NCI-H2107 treated with DMSO at 0.1 percent for 48 hours (cell line): ENCODE data around the gene HIRA.
"Not testable (repeated sequence)": the region's sequence is repeated elsewhere in the genome, so short reads cannot be mapped to it uniquely, and the experiment has no call there.

ENCODE experiments used
- DNase-seq: peaks from one replicate; lab custom pipeline; 2025; ENCODE audit not compliant: unreplicated experiment; lab: John Stamatoyannopoulos, UW

The HIRA gene

DNA sequence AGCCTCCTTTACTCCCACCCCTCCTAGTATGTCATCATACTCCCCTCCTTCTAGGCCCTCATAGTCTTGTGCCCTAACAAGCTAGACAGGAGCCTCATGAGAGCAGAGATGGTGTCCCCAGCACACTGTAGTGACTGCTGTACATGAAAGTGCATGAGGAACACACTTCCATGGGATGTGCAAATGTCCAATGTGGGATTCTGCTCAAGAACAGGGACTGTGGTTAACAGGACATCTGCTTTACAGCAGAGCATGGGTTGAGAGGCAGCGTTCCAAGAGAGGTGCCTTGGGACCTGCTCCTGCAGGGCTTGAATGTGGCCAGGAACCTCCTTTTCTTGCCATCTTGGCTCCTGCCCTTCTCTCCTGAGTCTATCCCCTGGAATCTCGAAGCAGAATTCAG lies 45.3 kb downstream of the HIRA start:
- DNase-seq: no peak

- DNase-seq: no peak
Observed at GRCh38 chr22:19385221-19385906, 46.2 kb downstream of the HIRA start.

GRCh38 chr22:19383292-19383691 lies 48.2 kb downstream of the HIRA start:
- no peak for DNase-seq

- DNase-seq: no peak
Observed at GRCh38 chr22:19382240-19382639, 49.3 kb downstream of the HIRA start.

- no peak for DNase-seq
Observed at GRCh38 chr22:19378344-19378674, 53.2 kb downstream of the HIRA start.

DNA sequence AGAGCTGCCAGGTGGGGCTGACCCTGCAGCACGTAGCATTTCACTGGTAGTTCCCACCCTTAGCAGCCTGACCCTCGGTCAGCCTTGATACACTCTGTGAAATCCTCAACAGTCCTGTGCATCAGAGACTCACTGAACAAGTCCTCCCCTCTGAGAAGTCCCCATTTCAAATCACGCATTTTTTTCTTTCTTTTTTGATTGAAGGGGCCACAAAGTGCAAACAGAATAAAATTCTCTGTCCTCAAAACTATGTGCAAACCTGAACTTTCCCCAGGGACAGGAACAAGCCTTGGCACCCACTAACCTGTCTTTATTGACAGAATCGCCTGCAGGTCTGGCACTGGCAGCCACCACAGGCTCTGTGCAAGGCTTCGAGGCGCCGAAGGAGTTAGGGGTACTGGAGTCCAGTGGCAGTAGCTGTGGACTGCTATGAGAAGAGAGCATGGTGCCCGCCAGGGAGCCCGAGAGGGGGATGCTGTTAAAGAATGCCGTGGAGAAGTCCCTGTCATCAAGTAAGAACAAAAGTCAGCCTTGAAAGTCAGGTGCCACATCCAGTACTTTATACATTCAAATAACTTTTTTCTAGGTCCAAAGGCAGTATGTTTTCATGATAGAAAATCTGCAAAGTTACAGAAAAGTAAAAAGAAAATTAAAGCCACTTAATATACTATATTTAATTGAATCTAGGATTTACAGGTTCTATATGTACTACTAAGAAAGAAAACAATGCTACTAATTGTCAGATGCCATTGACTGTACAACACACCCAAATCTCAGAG lies 53.8 kb downstream of the HIRA start:
- no peak for DNase-seq

DNA sequence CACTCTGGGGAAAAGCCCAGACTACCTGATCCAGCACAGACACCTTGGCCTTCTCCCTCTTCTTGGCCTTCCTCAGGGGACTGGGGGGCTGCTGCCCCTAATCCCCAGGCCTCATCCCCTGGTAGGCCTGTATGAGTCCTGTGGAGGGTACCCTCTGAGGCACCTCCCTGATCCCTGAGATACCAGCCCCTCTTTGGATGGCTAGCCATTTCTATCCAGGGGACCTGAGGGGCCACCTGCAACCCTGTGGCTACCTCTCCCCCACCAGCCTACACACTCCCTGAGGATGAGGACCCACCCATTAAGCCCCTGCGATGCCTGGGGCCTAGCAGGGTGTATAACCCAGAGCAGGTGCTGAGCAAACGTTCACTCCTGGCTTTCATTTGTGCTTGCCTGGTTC lies 54.6 kb downstream of the HIRA start:
- no peak for DNase-seq

DNA sequence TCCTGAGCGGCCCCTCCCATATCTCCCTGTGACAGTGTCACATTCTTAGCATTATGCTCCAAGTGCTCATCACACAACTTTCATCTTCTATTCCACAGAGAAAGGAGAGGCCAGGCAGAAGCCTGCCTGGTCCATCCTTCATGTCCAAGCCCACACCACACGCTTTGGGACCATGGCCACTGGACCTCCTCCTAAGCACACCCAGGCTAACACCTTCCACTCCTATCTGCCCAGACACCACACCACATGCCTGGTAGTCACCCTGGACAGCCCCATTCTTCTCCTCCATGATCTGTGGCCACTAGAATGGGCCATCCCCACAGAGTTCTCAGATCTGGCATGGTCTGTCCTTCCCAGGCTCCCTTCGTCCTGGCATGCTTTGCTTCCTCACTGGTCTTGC lies 55.3 kb downstream of the HIRA start:
- DNase-seq: no peak

GRCh38 chr22:19375435-19375834 lies 56.1 kb downstream of the HIRA start:
- no peak for DNase-seq

GRCh38 chr22:19374410-19374809 lies 57.1 kb downstream of the HIRA start:
- no peak for DNase-seq

- DNase-seq: no peak
Observed at GRCh38 chr22:19373450-19373849, 58.1 kb downstream of the HIRA start.

- no peak for DNase-seq
Observed at GRCh38 chr22:19371893-19372292, 59.6 kb downstream of the HIRA start.

DNA sequence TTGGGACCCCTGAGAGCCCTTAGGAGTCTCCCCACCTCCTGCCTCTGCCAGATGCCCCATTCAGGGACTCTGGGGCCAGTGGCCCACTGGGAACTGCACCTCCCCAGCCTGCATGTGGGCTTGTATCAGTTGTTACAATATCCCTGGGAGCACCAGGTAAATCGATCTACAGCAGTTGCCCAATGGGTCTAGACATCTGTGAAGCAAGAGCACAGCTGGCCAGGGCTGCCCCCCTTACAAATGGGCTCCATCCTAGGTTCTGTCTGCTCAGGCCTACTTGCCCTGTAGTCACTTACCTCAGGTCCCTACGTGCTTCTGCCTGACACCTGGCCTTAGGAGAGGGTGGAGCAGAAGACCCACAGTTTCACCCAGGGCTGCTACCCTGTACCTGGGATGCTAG lies 62.7 kb downstream of the HIRA start:
- no peak for DNase-seq

- DNase-seq: no peak
Observed at GRCh38 chr22:19367763-19368367, 63.7 kb downstream of the HIRA start.

- not testable (repeated sequence) for DNase-seq
Observed at GRCh38 chr22:19363541-19363940, 68.0 kb downstream of the HIRA start.

GRCh38 chr22:19361501-19362103 lies 69.9 kb downstream of the HIRA start:
- no peak for DNase-seq

- DNase-seq: no peak
Observed at GRCh38 chr22:19360862-19361261, 70.7 kb downstream of the HIRA start.

- DNase-seq: no peak
Observed at GRCh38 chr22:19360300-19360792, 71.2 kb downstream of the HIRA start.

- DNase-seq: no peak
Observed at GRCh38 chr22:19359554-19360299, 71.8 kb downstream of the HIRA start.

DNA sequence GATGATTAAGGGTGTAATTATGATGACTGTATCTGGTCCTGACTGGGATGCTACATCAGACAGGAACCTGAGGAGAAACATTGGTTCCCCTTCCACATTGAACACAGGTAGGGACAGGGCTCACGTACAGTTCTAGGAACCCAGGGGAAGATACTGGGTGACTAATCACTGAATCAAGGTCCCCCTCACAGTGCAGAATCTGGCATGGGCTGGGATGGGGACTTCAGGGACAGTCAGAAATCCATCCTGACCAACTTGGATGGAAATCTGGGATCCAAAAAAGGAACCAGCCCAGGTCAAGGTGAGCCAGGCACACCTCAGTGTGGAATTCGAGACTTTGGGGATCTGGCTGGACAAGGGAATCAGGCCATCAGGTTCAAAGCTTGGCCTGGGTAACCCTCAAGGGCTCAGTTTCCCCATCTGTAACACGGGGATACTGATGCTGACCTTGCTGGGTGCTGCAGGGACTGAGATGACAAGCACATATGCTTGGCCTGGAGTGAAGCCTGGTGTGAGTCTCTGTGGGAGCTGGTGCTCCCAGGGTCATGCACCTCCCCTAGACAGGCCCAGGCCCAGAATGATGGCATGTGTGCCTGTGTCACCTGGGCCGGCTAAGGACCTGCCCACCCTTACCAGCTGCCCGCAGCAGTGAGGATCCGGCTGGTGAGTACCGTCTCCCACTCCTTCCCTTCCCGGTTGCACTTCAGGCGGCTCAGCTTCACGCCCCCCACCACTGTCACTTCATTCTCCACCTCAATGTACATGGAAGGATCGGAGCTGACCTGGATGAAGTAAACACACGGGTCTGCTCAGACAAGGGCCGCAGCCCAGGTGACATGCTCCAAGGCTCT lies 72.6 kb downstream of the HIRA start:
- DNase-seq: no peak
